SU-DHL-6 (cell line): ENCODE measurements around the gene GPC2.

Source experiments
- H2AFZ ChIP-seq: fragments of 200-600 bp; sonication (generic); 2 replicates; pipeline ENCODE4 v1.6.1; 2014; ENCODE audit warnings: low read depth, mild to moderate bottlenecking, moderate library complexity, mixed read lengths, antibody characterized with exemption, low read length; ENCODE audit not compliant: severe bottlenecking
- H3F3A ChIP-seq: fragments of 200-600 bp; shearing (Covaris generic); 2 replicates; pipeline ENCODE4 v1.6.0; 2016; ENCODE audit warnings: antibody characterized with exemption, mild to moderate bottlenecking; ENCODE audit not compliant: insufficient read depth
- H3K27ac ChIP-seq: fragments of 200-600 bp; sonication (generic); 2 replicates; pipeline ENCODE4 v1.5.1; 2016; ENCODE audit warnings: low read depth, mild to moderate bottlenecking, low read length, moderate library complexity, mixed read lengths
- H3K27me3 ChIP-seq: fragments of 200-600 bp; sonication (generic), shearing (Covaris generic); 2 replicates; pipeline ENCODE4 v1.6.0; 2014; ENCODE audit warnings: mild to moderate bottlenecking, low read length
- H3K36me3 ChIP-seq: fragments of 200-600 bp; sonication (generic); 2 replicates; pipeline ENCODE4 v1.6.1; 2014; ENCODE audit warnings: mild to moderate bottlenecking, low read length, mixed read lengths
- H3K4me2 ChIP-seq: fragments of 300-600, 200-600 bp; shearing (Covaris generic), sonication (generic); 2 replicates; pipeline ENCODE4 v1.6.0; 2014; ENCODE audit warnings: low read length, low read depth, mild to moderate bottlenecking; ENCODE audit not compliant: poor library complexity, severe bottlenecking
- H3K4me3 ChIP-seq: fragments of 200-600 bp; sonication (generic); 2 replicates; pipeline ENCODE4 v1.5.1; 2014; ENCODE audit warnings: antibody characterized with exemption, low read length, mild to moderate bottlenecking, mixed read lengths; ENCODE audit not compliant: insufficient read depth, poor library complexity, severe bottlenecking
- H3K79me2 ChIP-seq: fragments of 200-600 bp; sonication (generic); 2 replicates; pipeline ENCODE4 v1.6.1; 2014; ENCODE audit warnings: mild to moderate bottlenecking, low read length, moderate library complexity; ENCODE audit not compliant: insufficient read depth
- H3K9ac ChIP-seq: fragments of 200-600 bp; sonication (generic); 2 replicates; pipeline ENCODE4 v1.7.0; 2014; ENCODE audit warnings: mild to moderate bottlenecking, low read length
- H3K9me2 ChIP-seq: fragments of 200-600 bp; sonication (generic); replicated peaks from 2 replicates; pipeline ENCODE4 v1.6.1; 2014; ENCODE audit warnings: low read length; ENCODE audit not compliant: insufficient read depth
- H3K9me3 ChIP-seq: fragments of 200-600 bp; sonication (generic); 2 replicates; pipeline ENCODE4 v1.6.1; 2014; ENCODE audit warnings: low read length, mixed read lengths; ENCODE audit not compliant: insufficient read depth
- H4K20me1 ChIP-seq: fragments of 200-600 bp; sonication (generic); 2 replicates; pipeline ENCODE4 v1.6.1; 2014; ENCODE audit warnings: low read depth, mild to moderate bottlenecking, antibody characterized with exemption, low read length, moderate library complexity, mixed read lengths
- EZH2phosphoT487 ChIP-seq: fragments of 200-600 bp; sonication (generic), shearing (Covaris generic); conservative IDR thresholded peaks from 2 replicates; pipeline ENCODE4 v1.6.1; 2018; ENCODE audit warnings: mild to moderate bottlenecking, antibody characterized with exemption, low read length, moderate library complexity, mixed read lengths
- TF ChIP-seq, protein P1 (sequence below): fragments of 200-600 bp; sonication (generic); IDR thresholded peaks from one replicate; pipeline ENCODE4 v1.5.1; 2017; ENCODE audit warnings: antibody characterized with exemption, mild to moderate bottlenecking, low read length, moderate library complexity; ENCODE audit not compliant: insufficient read depth, poor library complexity, severe bottlenecking

GPC2 gene

GRCh38 chr7:100163006-100163531, 14.1 kb downstream of the GPC2 start:
- Histone ChIP-seq H3K4me3 (no peak overlapping the region), H3K27me3 (no peaks in the 10 kb centered on the region), H3K79me2 (peaks cover 4% of the 10 kb centered on the region; the same call in 1 of the 2 replicates), H3K27ac (no peak overlapping the region), H3K9me3 (no peaks in the 10 kb centered on the region), H3K4me2 (no peak overlapping the region), H4K20me1 (no peaks in the 10 kb centered on the region), H2AFZ (no peak overlapping the region), H3K9ac (no peak overlapping the region), H3K36me3 (no peaks in the 10 kb centered on the region), H3K9me2 (no peaks in the 10 kb centered on the region), H3F3A (no peaks in the 10 kb centered on the region)
- TF ChIP-seq, protein P1, sequence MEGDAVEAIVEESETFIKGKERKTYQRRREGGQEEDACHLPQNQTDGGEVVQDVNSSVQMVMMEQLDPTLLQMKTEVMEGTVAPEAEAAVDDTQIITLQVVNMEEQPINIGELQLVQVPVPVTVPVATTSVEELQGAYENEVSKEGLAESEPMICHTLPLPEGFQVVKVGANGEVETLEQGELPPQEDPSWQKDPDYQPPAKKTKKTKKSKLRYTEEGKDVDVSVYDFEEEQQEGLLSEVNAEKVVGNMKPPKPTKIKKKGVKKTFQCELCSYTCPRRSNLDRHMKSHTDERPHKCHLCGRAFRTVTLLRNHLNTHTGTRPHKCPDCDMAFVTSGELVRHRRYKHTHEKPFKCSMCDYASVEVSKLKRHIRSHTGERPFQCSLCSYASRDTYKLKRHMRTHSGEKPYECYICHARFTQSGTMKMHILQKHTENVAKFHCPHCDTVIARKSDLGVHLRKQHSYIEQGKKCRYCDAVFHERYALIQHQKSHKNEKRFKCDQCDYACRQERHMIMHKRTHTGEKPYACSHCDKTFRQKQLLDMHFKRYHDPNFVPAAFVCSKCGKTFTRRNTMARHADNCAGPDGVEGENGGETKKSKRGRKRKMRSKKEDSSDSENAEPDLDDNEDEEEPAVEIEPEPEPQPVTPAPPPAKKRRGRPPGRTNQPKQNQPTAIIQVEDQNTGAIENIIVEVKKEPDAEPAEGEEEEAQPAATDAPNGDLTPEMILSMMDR = no peak
- TF ChIP-seq EZH2phosphoT487 = no peak

DNA sequence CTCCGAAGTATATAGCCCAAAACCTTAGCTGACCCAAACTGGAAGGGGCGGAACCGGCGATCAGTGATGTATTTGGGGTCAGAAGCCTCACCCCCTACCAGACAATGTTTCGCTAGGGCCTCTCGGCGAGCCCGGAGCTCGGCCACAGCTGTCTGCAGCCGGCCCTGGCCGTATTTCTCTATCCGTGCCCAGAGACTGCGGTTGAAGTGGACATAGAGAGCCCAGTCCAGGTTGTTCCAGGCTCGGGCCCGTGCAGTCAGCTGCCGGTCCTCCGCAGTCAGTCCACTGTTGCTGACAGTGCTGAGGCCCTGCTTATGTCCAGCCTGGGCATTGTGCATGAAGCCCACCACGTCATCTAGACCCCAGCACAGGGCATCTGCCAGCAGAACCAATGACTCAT, 17.1 kb downstream of the GPC2 start:
- peaks cover 20% of the 10 kb centered on the region for H3F3A ChIP-seq
- no peak overlapping the region for H3K4me3 ChIP-seq
- no peaks in the 10 kb centered on the region for H3K9me2 ChIP-seq
- peaks cover 13% of the 10 kb centered on the region for H3K79me2 ChIP-seq
- no peaks in the 10 kb centered on the region for H4K20me1 ChIP-seq
- no peak overlapping the region for H3K27ac ChIP-seq
- H3K9me3 ChIP-seq = no peaks in the 10 kb centered on the region
- H3K4me2 ChIP-seq = no peak overlapping the region
- H3K9ac ChIP-seq = no peak overlapping the region
- no peaks in the 10 kb centered on the region for H3K36me3 ChIP-seq
- no peaks in the 10 kb centered on the region for H3K27me3 ChIP-seq
- no peak for TF ChIP-seq EZH2phosphoT487
- TF ChIP-seq, protein P1 = no peak
- no peak overlapping the region for H2AFZ ChIP-seq

- peak overlapping the region; percentile 95 for H3K4me3 ChIP-seq
- H3K4me2 ChIP-seq = peak overlapping the region; percentile 89
- no peaks in the 10 kb centered on the region for H3K9me2 ChIP-seq
- no peaks in the 10 kb centered on the region for H4K20me1 ChIP-seq
- H3K27me3 ChIP-seq = no peaks in the 10 kb centered on the region
- H3K36me3 ChIP-seq = no peaks in the 10 kb centered on the region
- peak overlapping the region; percentile 92 for H3K9ac ChIP-seq
- peak overlapping the region; percentile 74 for H2AFZ ChIP-seq
- H3K79me2 ChIP-seq = peaks cover 13% of the 10 kb centered on the region
- H3K27ac ChIP-seq = peak overlapping the region; percentile 70
- H3F3A ChIP-seq = peaks cover 23% of the 10 kb centered on the region
- TF ChIP-seq, protein P1 = no peak
- no peak for TF ChIP-seq EZH2phosphoT487
- no peaks in the 10 kb centered on the region for H3K9me3 ChIP-seq
Observed at GRCh38 chr7:100159099-100159623, 18.0 kb downstream of the GPC2 start.
